OCI-LY1 (cell line): ENCODE results near the gene OLR1.

ENCODE experiments used
- H2AFZ ChIP-seq: fragments of 200-600 bp; sonication (generic), shearing (Covaris generic); 2 replicates; pipeline ENCODE4 v1.6.0; 2014; ENCODE audit warnings: antibody characterized with exemption, mild to moderate bottlenecking, low read length
- H3F3A ChIP-seq: fragments of 200-600 bp; sonication (generic), shearing (Covaris generic); 2 replicates; pipeline ENCODE4 v1.6.0; 2014; ENCODE audit warnings: mild to moderate bottlenecking, antibody characterized with exemption, low read length, moderate library complexity; ENCODE audit not compliant: insufficient read depth
- H3K27ac ChIP-seq: fragments of 200-600 bp; sonication (generic); 2 replicates; pipeline ENCODE4 v1.5.1; 2014; ENCODE audit warnings: low read length, mixed run types, mild to moderate bottlenecking, low read depth; ENCODE audit not compliant: poor library complexity, severe bottlenecking
- H3K27me3 ChIP-seq: fragments of 200-600 bp; sonication (generic); 2 replicates; pipeline ENCODE4 v1.6.0; 2014; ENCODE audit warnings: antibody characterized with exemption, mild to moderate bottlenecking, low read length, moderate library complexity; ENCODE audit not compliant: insufficient read depth
- H3K36me3 ChIP-seq: fragments of 200-600 bp; sonication (generic); 2 replicates; pipeline ENCODE4 v1.6.1; 2014; ENCODE audit warnings: mild to moderate bottlenecking, antibody characterized with exemption, low read length, moderate library complexity, mixed read lengths; ENCODE audit not compliant: insufficient read depth
- H3K4me1 ChIP-seq: fragments of 200-600 bp; sonication (generic); 2 replicates; pipeline ENCODE4 v1.5.1; 2014; ENCODE audit warnings: mild to moderate bottlenecking, low read length, moderate library complexity; ENCODE audit not compliant: insufficient read depth, severe bottlenecking
- H3K4me2 ChIP-seq: fragments of 200-600 bp; sonication (generic), shearing (Covaris generic); 2 replicates; pipeline ENCODE4 v1.6.1; 2014; ENCODE audit warnings: low read length
- H3K4me3 ChIP-seq: fragments of 200-600 bp; sonication (generic); 2 replicates; pipeline ENCODE4 v1.5.1; 2014; ENCODE audit warnings: low read length, low read depth, mild to moderate bottlenecking, mixed read lengths; ENCODE audit not compliant: poor library complexity, severe bottlenecking
- H3K79me2 ChIP-seq: fragments of 200-600 bp; shearing (Covaris generic); 2 replicates; pipeline ENCODE4 v1.6.1; 2016; ENCODE audit warnings: mixed run types, low read length, mixed read lengths; ENCODE audit not compliant: insufficient read depth
- H3K9ac ChIP-seq: fragments of 200-600 bp; sonication (generic), shearing (Covaris generic); 2 replicates; pipeline ENCODE4 v1.6.1; 2014; ENCODE audit warnings: mild to moderate bottlenecking, low read length, mixed read lengths
- H3K9me2 ChIP-seq: fragments of 200-600 bp; sonication (generic), shearing (Covaris generic); 2 replicates; pipeline ENCODE4 v1.6.1; 2014; ENCODE audit warnings: low read depth, mild to moderate bottlenecking, low read length, mixed read lengths
- H3K9me3 ChIP-seq: fragments of 200-600 bp; shearing (Covaris generic); 2 replicates; pipeline ENCODE4 v1.6.1; 2014; ENCODE audit warnings: low read length, mixed read lengths
- H4K20me1 ChIP-seq: fragments of 200-600 bp; sonication (generic), shearing (Covaris generic); 2 replicates; pipeline ENCODE4 v1.6.0; 2016; ENCODE audit warnings: mild to moderate bottlenecking, low read length; ENCODE audit not compliant: insufficient read depth
- EZH2 ChIP-seq: fragments of 200-600 bp; sonication (generic), shearing (Covaris generic); IDR thresholded peaks from 2 replicates; pipeline ENCODE4 v1.8.0; 2017; ENCODE audit warnings: borderline replicate concordance, mixed run types, mild to moderate bottlenecking, antibody characterized with exemption, low read length, moderate library complexity, mixed read lengths
- TF ChIP-seq, protein P1 (sequence below): fragments of 200-600 bp; sonication (generic), shearing (Covaris generic); IDR thresholded peaks from 2 replicates; pipeline ENCODE4 v1.5.1; 2017; ENCODE audit warnings: mild to moderate bottlenecking, antibody characterized with exemption, low read length, moderate library complexity, mixed read lengths

OLR1 gene

DNA sequence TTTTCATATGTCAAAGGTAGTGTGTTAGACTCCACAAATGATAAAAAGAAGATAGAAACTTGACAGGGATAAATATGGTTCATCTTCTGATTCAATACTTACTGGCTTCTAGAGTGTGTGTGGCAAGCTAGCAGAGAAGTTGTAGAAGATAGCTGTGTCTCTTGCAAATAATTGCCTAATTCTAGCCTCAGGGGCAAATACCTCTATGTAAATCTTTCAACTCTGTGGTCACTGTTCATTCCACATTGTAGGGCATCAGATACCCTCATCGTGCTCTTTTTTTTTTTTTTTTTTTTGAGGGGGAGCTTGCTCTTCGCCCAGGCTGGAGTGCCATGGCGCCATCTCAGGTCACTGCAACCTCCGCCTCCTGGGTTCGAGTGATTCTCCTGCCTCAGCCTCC, 1.7 kb downstream of the OLR1 start:
- H3K9me3 ChIP-seq: no peaks in the 10 kb centered on the region
- H3K4me2 ChIP-seq: no peak overlapping the region
- no peak overlapping the region for H3K9ac ChIP-seq
- no peaks in the 10 kb centered on the region for H3K9me2 ChIP-seq
- H3K36me3 ChIP-seq: no peaks in the 10 kb centered on the region
- H2AFZ ChIP-seq: no peak overlapping the region
- no peak for TF ChIP-seq EZH2
- TF ChIP-seq, protein P1, sequence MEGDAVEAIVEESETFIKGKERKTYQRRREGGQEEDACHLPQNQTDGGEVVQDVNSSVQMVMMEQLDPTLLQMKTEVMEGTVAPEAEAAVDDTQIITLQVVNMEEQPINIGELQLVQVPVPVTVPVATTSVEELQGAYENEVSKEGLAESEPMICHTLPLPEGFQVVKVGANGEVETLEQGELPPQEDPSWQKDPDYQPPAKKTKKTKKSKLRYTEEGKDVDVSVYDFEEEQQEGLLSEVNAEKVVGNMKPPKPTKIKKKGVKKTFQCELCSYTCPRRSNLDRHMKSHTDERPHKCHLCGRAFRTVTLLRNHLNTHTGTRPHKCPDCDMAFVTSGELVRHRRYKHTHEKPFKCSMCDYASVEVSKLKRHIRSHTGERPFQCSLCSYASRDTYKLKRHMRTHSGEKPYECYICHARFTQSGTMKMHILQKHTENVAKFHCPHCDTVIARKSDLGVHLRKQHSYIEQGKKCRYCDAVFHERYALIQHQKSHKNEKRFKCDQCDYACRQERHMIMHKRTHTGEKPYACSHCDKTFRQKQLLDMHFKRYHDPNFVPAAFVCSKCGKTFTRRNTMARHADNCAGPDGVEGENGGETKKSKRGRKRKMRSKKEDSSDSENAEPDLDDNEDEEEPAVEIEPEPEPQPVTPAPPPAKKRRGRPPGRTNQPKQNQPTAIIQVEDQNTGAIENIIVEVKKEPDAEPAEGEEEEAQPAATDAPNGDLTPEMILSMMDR: no peak
- no peak overlapping the region for H3K4me3 ChIP-seq
- H3K4me1 ChIP-seq: peaks cover 7% of the 10 kb centered on the region
- no peaks in the 10 kb centered on the region for H3K79me2 ChIP-seq
- H3F3A ChIP-seq: no peaks in the 10 kb centered on the region
- no peaks in the 10 kb centered on the region for H3K27me3 ChIP-seq
- no peak overlapping the region for H3K27ac ChIP-seq
- no peaks in the 10 kb centered on the region for H4K20me1 ChIP-seq

- Histone ChIP-seq H3K9ac (no peak overlapping the region), H3K79me2 (no peaks in the 10 kb centered on the region), H3K4me2 (no peak overlapping the region), H3K9me2 (no peaks in the 10 kb centered on the region), H4K20me1 (no peaks in the 10 kb centered on the region), H2AFZ (no peak overlapping the region), H3K27me3 (no peaks in the 10 kb centered on the region), H3K4me1 (peaks cover 7% of the 10 kb centered on the region), H3K27ac (no peak overlapping the region), H3K36me3 (no peaks in the 10 kb centered on the region), H3K9me3 (no peaks in the 10 kb centered on the region), H3K4me3 (no peak overlapping the region), H3F3A (no peaks in the 10 kb centered on the region)
- TF ChIP-seq, protein P1: no peak
- TF ChIP-seq EZH2: no peak
These were observed 2.8 kb downstream of the OLR1 start for GRCh38 chr12:10169104-10169503.

GRCh38 chr12:10167599-10167998, 4.3 kb downstream of the OLR1 start:
- Histone ChIP-seq H4K20me1 (no peaks in the 10 kb centered on the region), H3K4me1 (peaks cover 7% of the 10 kb centered on the region), H3K9me3 (no peaks in the 10 kb centered on the region)

More at GRCh38 chr12:10167599-10167998, 4.3 kb downstream of the OLR1 start:
- no peaks in the 10 kb centered on the region for H3K36me3 ChIP-seq
- H3K4me3 ChIP-seq: no peak overlapping the region
- H3K27ac ChIP-seq: no peak overlapping the region
- no peak overlapping the region for H3K9ac ChIP-seq
- H2AFZ ChIP-seq: no peak overlapping the region
- no peaks in the 10 kb centered on the region for H3K79me2 ChIP-seq
- H3F3A ChIP-seq: no peaks in the 10 kb centered on the region
- no peak overlapping the region for H3K4me2 ChIP-seq
- H3K27me3 ChIP-seq: no peaks in the 10 kb centered on the region
- no peaks in the 10 kb centered on the region for H3K9me2 ChIP-seq
- TF ChIP-seq, protein P1: no peak
- no peak for TF ChIP-seq EZH2
